LoVo (cell line): ENCODE results near the gene RBM26.

Experiments used
- DNase-seq: peaks from one replicate; pipeline ENCODE4 v3.0.0-alpha.2; 2016; ENCODE audit warnings: low spot score

Gene RBM26, protein sequence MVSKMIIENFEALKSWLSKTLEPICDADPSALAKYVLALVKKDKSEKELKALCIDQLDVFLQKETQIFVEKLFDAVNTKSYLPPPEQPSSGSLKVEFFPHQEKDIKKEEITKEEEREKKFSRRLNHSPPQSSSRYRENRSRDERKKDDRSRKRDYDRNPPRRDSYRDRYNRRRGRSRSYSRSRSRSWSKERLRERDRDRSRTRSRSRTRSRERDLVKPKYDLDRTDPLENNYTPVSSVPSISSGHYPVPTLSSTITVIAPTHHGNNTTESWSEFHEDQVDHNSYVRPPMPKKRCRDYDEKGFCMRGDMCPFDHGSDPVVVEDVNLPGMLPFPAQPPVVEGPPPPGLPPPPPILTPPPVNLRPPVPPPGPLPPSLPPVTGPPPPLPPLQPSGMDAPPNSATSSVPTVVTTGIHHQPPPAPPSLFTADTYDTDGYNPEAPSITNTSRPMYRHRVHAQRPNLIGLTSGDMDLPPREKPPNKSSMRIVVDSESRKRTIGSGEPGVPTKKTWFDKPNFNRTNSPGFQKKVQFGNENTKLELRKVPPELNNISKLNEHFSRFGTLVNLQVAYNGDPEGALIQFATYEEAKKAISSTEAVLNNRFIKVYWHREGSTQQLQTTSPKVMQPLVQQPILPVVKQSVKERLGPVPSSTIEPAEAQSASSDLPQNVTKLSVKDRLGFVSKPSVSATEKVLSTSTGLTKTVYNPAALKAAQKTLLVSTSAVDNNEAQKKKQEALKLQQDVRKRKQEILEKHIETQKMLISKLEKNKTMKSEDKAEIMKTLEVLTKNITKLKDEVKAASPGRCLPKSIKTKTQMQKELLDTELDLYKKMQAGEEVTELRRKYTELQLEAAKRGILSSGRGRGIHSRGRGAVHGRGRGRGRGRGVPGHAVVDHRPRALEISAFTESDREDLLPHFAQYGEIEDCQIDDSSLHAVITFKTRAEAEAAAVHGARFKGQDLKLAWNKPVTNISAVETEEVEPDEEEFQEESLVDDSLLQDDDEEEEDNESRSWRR

DNA sequence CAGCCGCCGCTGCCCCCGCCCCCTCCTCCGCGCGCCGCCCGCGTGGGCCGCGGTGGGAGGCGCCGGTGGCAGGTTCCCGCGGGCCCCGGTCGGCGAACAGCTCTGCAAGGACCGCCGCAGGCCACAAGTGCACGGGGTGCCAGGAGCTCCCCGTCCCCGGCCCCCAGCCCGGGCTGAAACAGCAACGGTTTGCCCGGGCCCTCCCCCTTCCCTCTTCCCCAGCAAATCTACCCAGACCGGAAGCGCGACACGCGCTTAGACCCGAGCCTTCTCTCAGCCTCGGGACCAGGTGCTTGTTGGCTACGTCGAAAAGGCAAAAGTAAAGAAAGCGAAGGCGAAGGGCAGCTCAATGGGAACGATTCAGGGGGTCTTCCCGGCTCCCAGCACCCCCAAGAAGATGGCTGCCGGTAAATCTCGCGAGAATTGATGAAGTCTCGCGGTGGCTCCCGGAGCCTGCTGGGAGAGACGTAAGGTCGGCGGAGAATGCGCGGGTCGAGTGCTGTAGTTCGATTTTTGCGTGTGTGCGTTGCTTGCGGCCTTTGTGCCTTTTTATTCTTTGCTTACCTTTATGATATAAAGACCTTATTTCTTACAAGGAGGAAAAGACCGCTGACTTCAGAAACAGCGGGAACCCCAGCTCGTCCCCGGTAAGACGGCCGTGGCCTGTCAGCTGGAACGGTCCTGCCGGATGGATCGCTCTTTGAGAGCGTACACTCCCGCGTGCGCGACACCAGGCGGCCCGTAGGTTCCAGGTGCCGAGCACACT, at the start of gene RBM26:
Gene RBM26, minus strand, starts transcription at position 425 of the 766 bp plus-strand sequence. CDS start 481 bp downstream, outside the sequence.
- DNase-seq, result peak; percentile 90

- no peak for DNase-seq
Measured at GRCh38 chr13:79455331-79455730, 49.3 kb upstream of the RBM26 start.

- DNase-seq, result no peak
Measured at GRCh38 chr13:79452239-79452913, 46.3 kb upstream of the RBM26 start.

DNA sequence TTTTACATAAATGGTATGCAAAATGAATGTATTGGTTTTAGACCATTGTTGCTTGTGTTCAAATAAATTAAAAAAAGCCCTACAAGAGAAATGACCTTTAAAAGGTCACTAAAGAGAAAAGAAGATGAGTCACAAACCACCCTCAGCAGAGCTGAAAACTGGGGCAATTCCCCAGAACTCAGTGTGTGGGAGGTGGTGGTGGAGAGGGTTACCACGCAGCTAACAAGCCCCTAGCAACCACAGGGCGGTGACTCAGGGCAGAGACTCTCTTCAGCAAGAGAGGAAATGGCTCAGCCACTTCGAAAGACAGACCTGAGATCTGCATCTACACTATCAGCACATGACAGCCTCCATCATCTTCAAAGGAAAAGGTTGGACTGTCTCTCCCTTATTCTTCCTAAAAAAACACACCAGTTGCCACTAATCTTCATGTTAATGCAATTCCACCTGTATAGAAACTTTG, 45.5 kb upstream of the RBM26 start:
- no peak for DNase-seq

GRCh38 chr13:79450110-79450509, 44.1 kb upstream of the RBM26 start:
- DNase-seq, result no peak

GRCh38 chr13:79448413-79448812, 42.4 kb upstream of the RBM26 start:
- no peak for DNase-seq

GRCh38 chr13:79447741-79448140, 41.7 kb upstream of the RBM26 start:
- DNase-seq, result no peak

DNA sequence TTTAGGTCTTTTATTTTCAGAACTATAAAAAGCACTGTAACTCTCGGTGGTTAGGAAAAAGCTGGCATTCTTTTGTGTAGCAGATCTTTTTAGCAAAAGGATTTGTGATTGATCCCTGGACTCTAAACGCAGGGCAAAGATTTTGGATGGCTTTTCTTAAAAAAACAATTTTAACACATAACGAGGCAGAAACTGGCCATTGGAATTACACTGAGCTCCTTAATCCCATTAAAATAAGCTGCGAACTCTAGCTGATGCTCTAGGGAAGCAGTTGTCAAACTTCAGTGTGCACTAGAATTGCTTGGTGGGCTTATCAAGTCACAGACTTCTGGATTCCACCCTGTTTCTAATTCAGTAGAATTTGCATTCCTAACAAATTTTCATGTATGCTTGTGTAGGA, 41.1 kb upstream of the RBM26 start:
- DNase-seq, result no peak

DNA sequence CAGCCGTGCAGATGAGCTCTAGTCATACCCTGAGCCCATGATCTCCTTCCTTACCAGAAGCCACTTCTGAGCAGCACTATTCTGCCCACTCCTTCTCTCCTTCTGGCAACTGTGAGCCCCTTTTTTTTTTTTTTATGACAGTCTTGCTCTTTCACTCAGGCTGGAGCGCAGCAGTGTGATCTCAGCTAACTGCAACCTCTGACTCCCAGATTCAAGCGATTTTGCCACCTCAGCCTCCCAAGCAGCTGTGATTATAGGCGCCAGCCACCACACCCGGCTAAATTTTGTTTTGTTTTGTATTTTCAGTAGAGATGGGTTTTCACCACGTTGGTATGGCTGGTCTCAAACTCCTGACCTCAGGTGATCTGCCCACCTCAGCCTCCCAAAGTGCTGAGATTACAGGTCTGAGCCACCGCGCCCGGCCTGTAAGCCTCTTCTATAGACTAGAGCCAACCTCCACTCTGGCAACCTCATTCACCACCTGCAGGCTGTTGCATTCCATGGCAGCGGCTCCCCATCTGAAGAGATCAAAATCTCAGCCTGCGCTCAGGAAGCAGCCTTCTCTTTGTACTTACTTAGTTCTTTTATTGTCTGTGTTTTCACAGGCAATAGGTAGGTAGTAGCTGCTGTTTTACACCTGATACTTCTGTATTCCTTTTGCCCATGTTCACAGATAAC, 40.1 kb upstream of the RBM26 start:
- DNase-seq, result no peak

DNA sequence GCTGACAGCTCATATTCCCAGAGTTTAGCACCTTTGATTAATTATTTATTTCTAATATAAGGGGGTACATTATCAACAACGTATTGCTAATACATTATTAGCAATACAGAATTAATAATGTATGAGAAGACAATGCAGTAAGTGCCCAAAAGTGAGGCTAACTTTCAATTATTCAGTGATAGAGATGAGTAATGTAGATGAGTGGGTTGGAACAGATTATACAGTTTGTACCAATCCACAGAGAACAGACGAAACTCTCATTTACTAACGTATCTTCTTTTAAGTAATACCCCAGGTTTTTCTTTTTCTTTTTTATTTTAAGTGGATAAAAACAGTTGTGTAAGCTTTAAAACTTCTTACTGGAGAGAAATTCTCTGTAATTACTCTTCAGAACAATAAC, 36.7 kb upstream of the RBM26 start:
- DNase-seq, result no peak

DNA sequence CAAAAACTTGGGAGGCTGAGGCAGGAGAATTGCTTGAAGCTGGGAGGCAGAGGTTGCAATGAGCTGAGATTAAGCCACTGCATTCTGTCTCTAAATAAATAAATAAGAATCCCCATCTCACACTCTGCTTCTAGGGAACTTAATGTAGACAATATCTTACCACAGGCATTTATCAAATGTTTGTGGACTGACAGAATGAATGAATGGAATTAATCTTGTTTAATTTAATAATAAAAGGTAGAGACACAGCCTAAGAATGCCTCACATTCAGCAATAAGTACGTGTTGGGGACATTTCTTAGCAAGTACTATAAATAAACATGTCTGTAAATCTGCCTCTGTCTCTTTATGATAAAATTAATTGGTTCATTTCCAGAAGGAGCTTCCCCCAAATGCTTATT, 36.2 kb upstream of the RBM26 start:
- no peak for DNase-seq

- peak; percentile 32 for DNase-seq
Measured at GRCh38 chr13:79440958-79441528, 35.0 kb upstream of the RBM26 start.

DNA sequence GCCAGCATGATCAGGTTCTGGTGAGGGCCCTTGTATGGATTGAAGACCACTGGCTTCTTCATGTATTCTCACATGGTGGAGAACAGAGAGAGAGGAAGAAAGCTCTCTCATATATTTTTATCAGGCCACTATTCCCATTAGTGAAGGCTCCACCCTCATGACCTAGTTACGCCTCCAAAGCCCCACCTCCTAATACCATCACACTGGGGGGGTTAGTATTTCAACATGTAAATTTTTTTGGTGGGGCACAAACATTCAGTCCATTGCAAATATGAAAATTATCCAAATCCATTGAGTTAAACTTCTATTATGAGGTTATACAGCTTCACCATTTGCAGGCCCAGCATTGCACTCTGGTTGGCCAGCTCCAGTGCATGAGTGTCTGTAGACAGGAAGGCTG, 33.2 kb upstream of the RBM26 start:
- DNase-seq, result no peak

- DNase-seq, result peak; percentile 81
Measured at GRCh38 chr13:79435561-79435990, 29.5 kb upstream of the RBM26 start.

GRCh38 chr13:79434556-79434955, 28.5 kb upstream of the RBM26 start:
- DNase-seq, result no peak

- no peak for DNase-seq
Measured at GRCh38 chr13:79432992-79433391, 26.9 kb upstream of the RBM26 start.

GRCh38 chr13:79432086-79432485, 26.0 kb upstream of the RBM26 start:
- no peak for DNase-seq

- DNase-seq, result no peak
Measured at GRCh38 chr13:79429309-79429708, 23.3 kb upstream of the RBM26 start.

DNA sequence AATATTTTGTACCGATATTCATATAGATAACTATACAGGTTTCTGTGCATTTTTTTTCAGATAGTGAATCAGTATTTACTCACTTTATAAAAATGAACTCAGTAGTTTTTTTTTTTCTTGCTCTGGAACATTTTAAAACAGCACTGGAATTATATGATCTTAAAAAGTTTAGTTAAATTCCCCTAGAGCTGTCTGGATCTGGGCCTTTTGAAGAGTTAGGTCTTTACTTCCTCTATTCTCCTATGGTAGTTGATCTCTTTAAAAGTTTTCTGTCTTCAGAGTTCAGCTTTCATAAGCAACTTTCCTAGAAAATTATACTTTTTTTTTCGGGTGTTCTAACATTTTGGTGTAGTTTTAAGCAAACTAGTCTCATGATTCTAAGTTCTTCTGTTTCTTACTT, 21.8 kb upstream of the RBM26 start:
- DNase-seq, result no peak

GRCh38 chr13:79427265-79427664, 21.2 kb upstream of the RBM26 start:
- DNase-seq, result no peak
